Body of pancreas (tissue), 4 donors: ENCODE results near the gene MAGEA12.
"Not testable (repeated sequence)": the region's sequence is repeated elsewhere in the genome, so short reads cannot be mapped to it uniquely, and the experiment has no call there.

Experiments used
- CTCF ChIP-seq, 7 experiments: fragments of 450-650 bp in 4 of 7; fragments of 200-600 bp in 3 of 7; sonication (generic) in 3 of 7; IDR thresholded peaks; one replicate each; pipeline ENCODE4 v1.5.1; 2016 to 2019; ENCODE audit warnings: antibody characterized with exemption in 7 of 7
- POLR2A ChIP-seq, 3 donors: fragments of 450-650 bp; IDR thresholded peaks; one replicate each; pipeline ENCODE4 v1.6.1; 2016; ENCODE audit warnings: antibody characterized with exemption in 3 of 3, mild to moderate bottlenecking in 2 of 3

- TF ChIP-seq CTCF, POLR2A (IDR thresholded peaks at IDR 0.05): not testable (repeated sequence)
These were observed 33.0 kb downstream of the MAGEA12 start for GRCh38 chrX:152766562-152766961.
